ENCODE results near the gene EXTL1. TPM values are rescaled to one million over a fixed set of nuclear protein-coding genes. Genes with fewer than 3 reads are reported as not detected.

The EXTL1 gene
- total RNA-seq, 1 donor from 2014 or later: not detected

DNA sequence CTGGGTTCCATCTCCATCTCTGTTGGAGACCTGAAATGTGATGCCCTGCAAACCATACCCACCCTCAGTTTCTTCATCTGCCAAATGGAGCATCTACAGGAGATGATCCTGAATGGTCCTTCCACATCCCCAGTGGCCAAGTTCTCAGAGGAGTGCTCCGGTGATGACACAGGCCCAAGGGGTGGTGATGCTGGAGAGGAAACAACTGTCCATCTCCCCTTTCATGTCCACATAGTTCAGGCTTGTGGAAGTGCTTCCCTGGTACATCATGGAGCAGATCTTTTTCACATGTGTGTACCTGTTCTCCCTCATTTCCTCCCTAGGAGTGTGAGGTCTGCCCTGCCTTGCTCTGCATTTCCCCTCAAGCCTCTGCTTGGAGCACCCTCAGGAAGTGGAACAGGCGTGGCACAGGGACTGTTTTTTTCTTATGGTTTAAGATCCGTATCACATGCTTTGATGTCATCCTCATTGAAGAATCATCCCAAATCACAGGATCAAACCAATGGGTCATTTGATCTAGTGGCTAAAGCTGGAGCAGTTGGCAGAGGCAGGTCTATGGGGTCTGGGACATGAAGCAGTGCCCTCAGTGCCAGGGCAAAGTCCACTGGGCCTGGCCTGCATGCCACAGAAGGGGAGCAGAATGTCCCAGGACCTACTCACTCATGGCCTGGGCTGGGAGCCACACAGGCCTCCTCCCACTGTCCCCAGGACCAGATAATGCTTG, 54.0 kb downstream of the EXTL1 start:
- FAIRE-seq: no peak
- no peak for DNase-seq (ENCODE audit: low read depth)
- no peak for TF ChIP-seq CTCF (IDR thresholded peaks at IDR 0.05; ENCODE audit: insufficient read depth, low read length, severe bottlenecking)

DNA sequence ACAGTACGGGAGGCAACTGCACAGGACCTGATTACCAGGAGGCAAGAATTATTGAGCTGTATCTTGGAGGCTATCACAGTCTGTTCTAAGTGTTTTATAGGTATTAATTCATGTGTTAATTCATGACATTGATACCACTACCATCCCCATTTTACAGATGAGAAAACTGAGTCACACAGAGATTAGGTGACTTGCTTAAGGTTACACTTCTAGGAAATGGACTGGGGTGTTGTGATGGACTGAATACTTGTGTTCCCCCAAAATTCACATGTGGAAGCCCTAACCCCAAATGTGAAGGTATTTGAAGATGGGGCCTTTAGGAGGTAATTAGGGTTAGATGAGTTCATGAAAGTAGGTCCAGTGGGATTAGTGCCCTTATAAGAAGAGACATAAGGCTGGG, 55.9 kb downstream of the EXTL1 start:
- TF ChIP-seq CTCF (IDR thresholded peaks at IDR 0.05; ENCODE audit: insufficient read depth, low read length, severe bottlenecking): no peak

More for the DNA sequence above, 54.0 kb downstream of the EXTL1 start:
- Histone ChIP-seq H3K27me3 (ENCODE audit: control insufficient read depth, insufficient read depth, low read length) (no peaks in the 10 kb centered on the region), H3K36me3 (ENCODE audit: control insufficient read depth, insufficient read depth, low read length) (no peaks in the 10 kb centered on the region), H3K4me3 (ENCODE audit: low read depth, low read length) (no peak overlapping the region)

GRCh38 chr1:26078286-26079177, 57.0 kb downstream of the EXTL1 start:
- DNase-seq (ENCODE audit: low read depth) (no peak), FAIRE-seq (no peak)
- no peak for TF ChIP-seq CTCF (IDR thresholded peaks at IDR 0.05; ENCODE audit: insufficient read depth, low read length, severe bottlenecking)
- no peaks in the 10 kb centered on the region for H3K27me3 ChIP-seq (ENCODE audit: control insufficient read depth, insufficient read depth, low read length)
- H3K4me3 ChIP-seq (ENCODE audit: low read depth, low read length): no peak overlapping the region
- no peaks in the 10 kb centered on the region for H3K36me3 ChIP-seq (ENCODE audit: control insufficient read depth, insufficient read depth, low read length)

More for the DNA sequence above, 55.9 kb downstream of the EXTL1 start:
- H3K27me3 ChIP-seq (ENCODE audit: control insufficient read depth, insufficient read depth, low read length): no peaks in the 10 kb centered on the region
- no peaks in the 10 kb centered on the region for H3K36me3 ChIP-seq (ENCODE audit: control insufficient read depth, insufficient read depth, low read length)
- no peak overlapping the region for H3K4me3 ChIP-seq (ENCODE audit: low read depth, low read length)
- FAIRE-seq (no peak), DNase-seq (ENCODE audit: low read depth) (no peak)

DNA sequence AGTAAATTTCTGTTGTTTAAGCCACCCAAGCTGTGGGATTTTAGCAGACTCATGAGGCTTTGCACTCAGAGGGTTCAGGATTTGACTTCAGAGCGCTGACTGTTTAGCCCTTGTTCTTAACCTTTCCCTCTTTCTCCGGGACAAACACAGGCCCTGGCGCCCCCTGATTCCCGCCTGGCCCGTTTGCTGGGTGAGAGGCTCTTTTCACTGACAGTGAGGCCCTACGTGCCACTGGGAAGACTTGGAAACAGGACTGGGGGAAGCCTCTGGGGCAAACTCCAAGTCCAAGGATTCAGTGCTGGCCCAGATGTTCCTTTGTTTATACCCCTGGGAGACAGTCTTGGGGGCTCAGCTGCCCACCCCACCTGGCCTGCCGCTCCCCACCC, 57.6 kb downstream of the EXTL1 start:
- Histone ChIP-seq H3K4me3 (ENCODE audit: low read depth, low read length) (no peak overlapping the region), H3K27me3 (ENCODE audit: control insufficient read depth, insufficient read depth, low read length) (peaks cover 2% of the 10 kb centered on the region), H3K36me3 (ENCODE audit: control insufficient read depth, insufficient read depth, low read length) (no peaks in the 10 kb centered on the region)
- FAIRE-seq (no peak), DNase-seq (ENCODE audit: low read depth) (no peak)
- TF ChIP-seq CTCF (IDR thresholded peaks at IDR 0.05; ENCODE audit: insufficient read depth, low read length, severe bottlenecking): no peak

- Histone ChIP-seq H3K27me3 (ENCODE audit: control insufficient read depth, insufficient read depth, low read length) (peaks cover 2% of the 10 kb centered on the region), H3K4me3 (ENCODE audit: low read depth, low read length) (no peak overlapping the region), H3K36me3 (ENCODE audit: control insufficient read depth, insufficient read depth, low read length) (no peaks in the 10 kb centered on the region)
- no peak for FAIRE-seq
- no peak for TF ChIP-seq CTCF (IDR thresholded peaks at IDR 0.05; ENCODE audit: insufficient read depth, low read length, severe bottlenecking)
- no peak for DNase-seq (ENCODE audit: low read depth)
Observed at GRCh38 chr1:26079960-26080814, 58.6 kb downstream of the EXTL1 start.

Measured in bronchial epithelial cell (primary cell).